ENCODE results near the gene DOK6.

DOK6 gene

GRCh38 chr18:69636529-69637301 lies 236.0 kb downstream of the DOK6 start:
- TF ChIP-seq, protein P1, sequence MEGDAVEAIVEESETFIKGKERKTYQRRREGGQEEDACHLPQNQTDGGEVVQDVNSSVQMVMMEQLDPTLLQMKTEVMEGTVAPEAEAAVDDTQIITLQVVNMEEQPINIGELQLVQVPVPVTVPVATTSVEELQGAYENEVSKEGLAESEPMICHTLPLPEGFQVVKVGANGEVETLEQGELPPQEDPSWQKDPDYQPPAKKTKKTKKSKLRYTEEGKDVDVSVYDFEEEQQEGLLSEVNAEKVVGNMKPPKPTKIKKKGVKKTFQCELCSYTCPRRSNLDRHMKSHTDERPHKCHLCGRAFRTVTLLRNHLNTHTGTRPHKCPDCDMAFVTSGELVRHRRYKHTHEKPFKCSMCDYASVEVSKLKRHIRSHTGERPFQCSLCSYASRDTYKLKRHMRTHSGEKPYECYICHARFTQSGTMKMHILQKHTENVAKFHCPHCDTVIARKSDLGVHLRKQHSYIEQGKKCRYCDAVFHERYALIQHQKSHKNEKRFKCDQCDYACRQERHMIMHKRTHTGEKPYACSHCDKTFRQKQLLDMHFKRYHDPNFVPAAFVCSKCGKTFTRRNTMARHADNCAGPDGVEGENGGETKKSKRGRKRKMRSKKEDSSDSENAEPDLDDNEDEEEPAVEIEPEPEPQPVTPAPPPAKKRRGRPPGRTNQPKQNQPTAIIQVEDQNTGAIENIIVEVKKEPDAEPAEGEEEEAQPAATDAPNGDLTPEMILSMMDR (IDR thresholded peaks at IDR 0.05; ENCODE audit: low read depth, low read length, missing control alignments): peak; percentile 10
- no peak overlapping the region for H3K4me3 ChIP-seq (replicated peaks; ENCODE audit: low read depth, low read length)
- no peak for DNase-seq (ENCODE audit: extremely low read depth, low read depth)

GRCh38 chr18:69638056-69638455 lies 237.4 kb downstream of the DOK6 start:
- no peak for DNase-seq (ENCODE audit: extremely low read depth, low read depth)
- TF ChIP-seq, protein P1 (IDR thresholded peaks at IDR 0.05; ENCODE audit: low read depth, low read length, missing control alignments): no peak
- H3K4me3 ChIP-seq (replicated peaks; ENCODE audit: low read depth, low read length): no peak overlapping the region

- no peak overlapping the region for H3K4me3 ChIP-seq (replicated peaks; ENCODE audit: low read depth, low read length)
- TF ChIP-seq, protein P1 (IDR thresholded peaks at IDR 0.05; ENCODE audit: low read depth, low read length, missing control alignments): no peak
- DNase-seq (ENCODE audit: extremely low read depth, low read depth): no peak
Observed at GRCh38 chr18:69647702-69648101, 247.0 kb downstream of the DOK6 start.

GRCh38 chr18:69648486-69648885 lies 247.8 kb downstream of the DOK6 start:
- TF ChIP-seq, protein P1 (IDR thresholded peaks at IDR 0.05; ENCODE audit: low read depth, low read length, missing control alignments): no peak
- no peak overlapping the region for H3K4me3 ChIP-seq (replicated peaks; ENCODE audit: low read depth, low read length)
- no peak for DNase-seq (ENCODE audit: extremely low read depth, low read depth)

DNA sequence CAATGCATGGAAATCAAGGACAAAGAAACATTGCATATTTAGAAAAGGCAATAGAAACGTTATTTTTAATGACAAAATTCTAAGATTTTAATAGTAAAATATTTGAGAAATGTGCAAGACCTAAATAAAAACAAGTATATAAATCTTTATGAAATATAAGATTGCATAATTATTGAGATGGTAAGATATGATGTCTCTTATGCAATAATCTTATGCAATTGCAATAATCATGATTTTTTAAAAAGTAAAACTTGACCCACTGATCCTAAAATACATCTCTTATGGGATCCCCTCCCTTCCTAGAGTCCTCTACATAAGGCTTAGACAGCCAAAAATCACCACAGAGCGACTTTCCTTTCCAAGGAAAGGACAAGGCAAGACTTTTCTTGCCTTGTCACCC lies 249.0 kb downstream of the DOK6 start:
- TF ChIP-seq, protein P1 (IDR thresholded peaks at IDR 0.05; ENCODE audit: low read depth, low read length, missing control alignments): no peak
- H3K4me3 ChIP-seq (replicated peaks; ENCODE audit: low read depth, low read length): no peak overlapping the region
- DNase-seq (ENCODE audit: extremely low read depth, low read depth): no peak

DNA sequence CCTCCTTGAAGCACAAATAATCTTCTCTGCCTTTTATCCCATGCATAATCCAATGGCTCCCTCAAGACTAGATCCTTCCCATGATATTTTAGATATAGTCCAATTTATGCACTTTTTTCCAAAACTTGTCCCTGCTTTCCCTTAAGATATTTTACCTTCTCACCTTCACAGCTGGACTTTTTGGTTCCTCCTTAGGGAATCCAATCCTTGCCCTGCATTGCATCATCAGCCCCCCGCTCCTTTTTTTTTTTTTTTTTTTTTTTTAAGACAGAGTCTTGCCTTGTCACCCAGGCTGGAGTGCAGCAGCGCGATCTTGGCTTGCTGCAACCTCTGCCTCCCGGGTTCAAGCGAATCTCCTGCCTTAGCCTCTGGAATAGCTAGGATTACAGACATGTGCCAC lies 250.6 kb downstream of the DOK6 start:
- DNase-seq (ENCODE audit: extremely low read depth, low read depth): no peak
- TF ChIP-seq, protein P1 (IDR thresholded peaks at IDR 0.05; ENCODE audit: low read depth, low read length, missing control alignments): no peak
- H3K4me3 ChIP-seq (replicated peaks; ENCODE audit: low read depth, low read length): no peak overlapping the region

- TF ChIP-seq, protein P1 (IDR thresholded peaks at IDR 0.05; ENCODE audit: low read depth, low read length, missing control alignments): no peak
- no peak for DNase-seq (ENCODE audit: extremely low read depth, low read depth)
- H3K4me3 ChIP-seq (replicated peaks; ENCODE audit: low read depth, low read length): no peak overlapping the region
Observed at GRCh38 chr18:69655816-69656215, 255.1 kb downstream of the DOK6 start.

All from HFF-Myc (cell line).